HUDEP-2 (cell line): ENCODE data around the gene TMEM138.

Experiments used
- DNase-seq, 76 experiments: peaks; one replicate each; lab custom pipeline; 2025; ENCODE audit not compliant: unreplicated experiment in 76 of 76; lab: John Stamatoyannopoulos, UW

Gene TMEM138

GRCh38 chr11:61403658-61404057 lies 41.5 kb downstream of the TMEM138 start:
- no peak for DNase-seq

- DNase-seq = no peak
Observed at GRCh38 chr11:61404103-61404502, 41.9 kb downstream of the TMEM138 start.

GRCh38 chr11:61404641-61405040 lies 42.5 kb downstream of the TMEM138 start:
- no peak for DNase-seq

- no peak for DNase-seq
Observed at GRCh38 chr11:61406067-61406466, 43.9 kb downstream of the TMEM138 start.

- DNase-seq = no peak
Observed at GRCh38 chr11:61406991-61407728, 45.0 kb downstream of the TMEM138 start.

DNA sequence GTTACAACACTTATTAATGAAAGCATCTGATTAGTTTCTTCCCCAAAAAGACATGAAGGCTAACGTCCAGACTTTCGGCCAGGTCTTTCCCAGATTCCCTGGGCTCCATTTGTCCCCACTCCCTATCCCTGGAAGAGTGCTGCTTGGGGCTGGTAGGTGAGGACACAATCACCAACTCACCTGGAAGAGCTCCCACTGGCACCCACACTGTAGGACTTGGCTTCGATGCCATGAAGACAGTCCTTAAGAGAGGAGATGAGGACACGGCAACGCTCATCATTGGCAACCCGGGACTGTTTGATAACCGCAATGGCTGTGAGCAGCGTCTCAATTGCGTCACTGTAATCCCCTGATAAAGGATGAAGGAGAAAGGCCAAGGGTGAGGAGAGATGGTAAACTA lies 49.4 kb downstream of the TMEM138 start:
- no peak for DNase-seq

DNA sequence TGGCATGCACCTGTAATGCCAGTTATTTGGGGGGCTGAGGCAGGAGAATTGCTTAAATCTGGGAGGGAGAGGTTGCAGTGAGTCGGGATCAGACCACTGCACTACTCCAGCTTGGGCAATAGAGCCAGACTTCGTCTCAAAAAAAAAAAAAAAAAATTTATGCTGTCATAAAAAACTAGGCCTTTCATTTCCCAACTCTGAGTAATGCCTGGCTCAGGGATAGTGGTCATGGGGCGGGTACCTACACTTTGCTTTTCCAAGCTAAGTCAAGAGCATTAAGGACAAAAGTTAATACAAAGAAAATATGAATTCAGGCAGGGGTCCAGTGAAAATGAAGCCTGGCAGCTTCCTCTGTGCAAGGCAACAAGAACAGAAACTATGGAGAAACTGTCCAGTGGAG lies 51.3 kb downstream of the TMEM138 start:
- no peak for DNase-seq

DNA sequence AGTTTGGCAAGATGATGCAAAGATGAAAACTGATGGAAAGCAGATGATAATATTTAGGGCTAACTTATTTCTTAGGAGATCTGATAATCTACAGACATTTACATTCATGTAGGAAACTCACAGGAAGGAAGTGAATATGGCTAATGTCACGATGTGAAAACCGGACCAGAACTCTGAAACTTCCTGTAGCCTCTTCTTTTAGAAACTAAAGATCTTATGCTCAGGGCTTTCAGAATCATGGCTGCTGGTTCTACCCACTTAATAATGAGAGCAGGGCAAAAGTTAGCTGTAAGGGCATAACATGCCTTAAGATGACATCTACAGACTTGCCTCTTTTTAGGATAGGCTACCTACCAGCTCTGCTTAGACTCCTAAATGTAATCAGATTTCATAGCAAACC lies 52.4 kb downstream of the TMEM138 start:
- DNase-seq = no peak

DNA sequence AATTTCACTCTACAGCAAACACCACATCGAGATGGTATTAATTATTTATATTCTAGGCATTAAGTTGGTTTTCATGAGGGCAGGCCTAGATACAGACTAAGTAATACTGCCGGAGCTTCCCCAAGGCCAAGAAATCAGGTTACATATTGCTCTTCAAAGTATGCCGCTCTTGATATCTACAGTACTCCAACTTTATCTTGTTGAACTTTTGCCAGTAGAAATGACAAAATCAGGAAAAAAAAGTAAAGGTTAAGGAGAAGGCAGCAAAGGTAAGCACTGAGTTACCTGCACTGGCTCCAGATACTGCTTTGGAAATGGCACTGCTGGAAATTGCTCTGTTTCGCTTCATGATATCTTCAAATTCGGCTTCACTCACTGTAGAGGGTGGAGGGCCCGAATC lies 53.2 kb downstream of the TMEM138 start:
- DNase-seq = no peak

GRCh38 chr11:61416941-61417340 lies 54.8 kb downstream of the TMEM138 start:
- DNase-seq = peak in 47 of 76 experiments; percentile 1 to 84 (median 53)

- DNase-seq = no peak
Observed at GRCh38 chr11:61417670-61418069, 55.5 kb downstream of the TMEM138 start.

DNA sequence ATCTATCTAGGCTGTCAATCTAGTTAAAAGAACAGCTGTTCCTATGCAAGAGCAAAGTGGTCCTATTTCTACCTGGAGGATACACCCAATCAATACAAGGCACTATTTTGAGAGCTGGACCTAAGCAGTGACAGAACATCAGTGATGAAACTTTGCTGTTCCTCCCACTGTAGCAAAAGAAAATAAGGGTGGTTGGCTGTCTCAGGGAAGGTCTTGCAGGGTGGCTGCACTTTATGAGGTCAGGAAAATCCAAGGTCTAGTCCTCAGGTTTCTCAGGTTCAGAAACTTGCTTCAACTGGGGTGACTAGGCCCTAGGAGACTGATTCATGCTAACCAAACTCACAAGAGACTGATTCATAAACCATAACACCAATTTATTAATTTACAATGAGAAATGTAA lies 56.0 kb downstream of the TMEM138 start:
- DNase-seq = no peak
